HTERT RPE-1 (cell line): Measurements from ENCODE around the gene TNS3.

Experiments used
- in situ Hi-C: fragments of 300-500 bp; cut with MboI; formaldehyde crosslinking; loops from 4 replicates; pipeline ENCODE4 v1.14.3; 2020; ENCODE audit warnings: low sequenced_read_pairs

Gene TNS3

DNA sequence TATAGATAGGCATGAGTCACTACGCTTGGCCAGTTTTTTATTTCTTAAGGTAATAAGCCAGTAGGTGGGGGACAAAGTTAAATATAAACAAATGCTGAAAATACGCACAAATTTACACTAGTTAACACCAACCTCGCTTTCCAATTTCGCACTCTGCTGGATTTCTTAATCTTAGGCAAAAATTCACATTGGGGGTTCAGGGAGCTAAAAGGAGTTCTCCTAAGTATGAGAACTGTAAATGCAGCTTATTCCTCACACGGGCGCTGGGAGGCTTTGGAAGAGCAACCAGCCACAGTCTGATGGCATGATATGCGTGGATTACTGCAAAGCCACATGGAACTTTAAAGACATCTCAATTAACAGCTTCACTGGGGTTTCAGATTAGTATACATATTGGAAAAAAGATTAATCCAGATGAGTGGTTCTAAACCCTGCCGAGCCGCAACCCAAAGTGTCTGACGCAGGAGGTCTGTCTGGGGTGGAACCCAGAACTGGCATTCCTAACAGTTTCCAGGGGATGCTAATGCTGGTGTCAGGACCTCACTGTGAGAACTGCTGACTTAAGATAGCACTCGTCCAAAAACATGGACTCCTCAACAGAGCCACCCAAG, 16.2 kb downstream of the TNS3 start:
- in situ Hi-C loops: no loop called here

DNA sequence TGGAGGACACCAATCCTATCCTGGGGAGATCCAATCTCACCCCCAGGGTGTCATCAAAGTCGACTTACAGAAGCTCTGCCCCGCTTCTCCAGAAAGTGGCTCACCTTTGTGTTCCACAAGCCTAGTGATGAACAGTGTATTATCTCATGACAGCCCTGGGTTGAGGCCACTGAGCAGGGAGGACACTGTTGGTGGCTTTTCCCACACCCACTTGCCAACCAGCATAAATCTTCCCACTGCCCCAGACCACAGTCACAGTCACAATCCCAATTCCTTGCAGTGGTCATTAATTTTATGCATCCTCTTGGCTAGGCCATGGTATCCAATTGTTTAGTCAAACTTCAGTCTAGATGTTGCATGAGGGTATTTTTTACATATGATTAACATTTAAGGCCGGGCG, 18.4 kb downstream of the TNS3 start:
- in situ Hi-C loops: no loop called here

- in situ Hi-C loops: no loop called here
Observed at GRCh38 chr7:47561715-47562446, 20.0 kb downstream of the TNS3 start.

DNA sequence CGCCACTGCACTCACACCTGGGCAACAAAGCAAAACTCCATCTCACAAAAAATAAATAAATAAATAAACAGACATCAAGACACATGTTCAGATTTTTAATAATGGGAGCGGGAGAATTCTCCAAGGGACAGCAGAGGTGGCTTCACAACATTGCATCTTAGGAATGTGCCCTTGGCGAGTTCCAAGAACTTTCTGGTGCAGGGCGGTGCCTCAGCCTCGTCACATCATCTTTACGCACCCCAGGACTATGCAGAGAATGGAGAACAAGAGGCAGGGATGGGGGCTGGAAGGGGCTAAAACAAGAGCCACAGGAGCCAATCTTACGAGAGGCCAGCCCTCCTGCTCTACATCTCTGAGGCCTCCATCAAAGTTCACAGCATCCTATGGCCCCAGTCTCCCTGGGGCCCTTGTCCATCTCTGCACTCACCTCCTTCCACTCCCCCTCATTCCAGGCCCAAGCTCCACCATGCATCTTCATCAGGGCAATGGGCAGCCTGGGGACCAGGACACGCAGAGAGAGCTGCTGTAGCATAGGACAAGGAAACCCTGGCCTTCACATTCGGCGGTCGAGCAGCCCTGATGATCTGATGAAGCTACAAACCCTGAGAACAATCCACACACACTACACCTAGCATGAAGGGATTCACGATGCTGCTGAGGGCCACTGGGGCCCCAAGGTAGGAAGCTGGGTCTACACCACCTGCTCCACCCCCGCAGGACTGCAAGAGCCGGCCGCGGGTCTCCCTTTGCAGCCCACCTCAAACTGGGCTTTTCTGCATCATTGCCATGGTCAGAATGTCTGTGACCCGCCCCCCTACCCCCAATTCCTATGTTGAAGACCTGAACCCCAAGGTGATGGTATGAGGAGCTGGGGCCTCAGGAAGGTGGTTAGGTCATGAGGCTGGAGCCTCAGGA, 22.3 kb downstream of the TNS3 start:
- in situ Hi-C loops: no loop called here

DNA sequence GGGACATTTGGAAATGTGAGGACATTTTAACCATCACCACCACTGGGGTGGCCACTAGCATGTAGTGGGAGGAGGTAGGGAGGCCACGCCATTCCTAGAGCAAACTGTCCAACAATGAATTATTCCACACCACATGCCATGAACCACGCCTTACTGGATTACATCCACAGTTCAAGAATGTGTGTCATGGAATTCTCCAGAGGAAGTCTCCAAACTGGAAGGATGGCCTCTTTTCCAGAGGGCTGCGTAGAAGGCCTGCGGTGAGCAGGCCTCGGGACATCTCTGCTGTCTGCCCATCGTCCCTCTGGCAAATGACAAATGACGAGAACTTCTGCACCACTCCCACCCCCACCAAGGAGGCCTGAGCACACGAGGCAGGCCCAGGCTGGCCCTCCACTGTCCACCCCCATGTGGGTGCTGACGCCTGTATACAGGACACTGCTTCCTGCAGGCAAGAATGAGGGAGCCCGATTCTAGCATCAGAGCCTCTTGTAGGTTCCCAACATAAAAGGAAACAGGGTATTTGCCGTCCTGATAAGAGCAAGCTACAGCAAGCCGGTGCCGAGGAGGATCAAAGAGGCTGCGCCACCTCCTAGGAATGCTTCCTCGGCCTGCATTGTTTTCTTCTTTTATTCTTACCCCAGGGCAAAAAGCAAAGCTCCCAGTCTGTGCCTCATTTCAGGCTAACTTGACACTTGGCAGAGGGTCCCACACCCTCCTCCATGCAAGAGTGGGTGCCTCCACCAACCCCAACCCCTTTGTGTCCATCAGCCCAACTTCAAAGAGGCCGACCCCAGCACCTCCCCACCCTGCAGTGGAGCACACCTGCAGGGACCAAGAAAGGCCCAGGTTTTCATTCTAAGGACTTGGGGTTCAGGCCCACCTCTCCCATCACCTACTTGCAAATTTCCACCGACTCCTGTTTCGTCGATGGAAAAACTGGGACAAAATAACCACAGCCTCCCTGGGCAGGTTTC, 23.9 kb downstream of the TNS3 start:
- in situ Hi-C loops: no loop called here

DNA sequence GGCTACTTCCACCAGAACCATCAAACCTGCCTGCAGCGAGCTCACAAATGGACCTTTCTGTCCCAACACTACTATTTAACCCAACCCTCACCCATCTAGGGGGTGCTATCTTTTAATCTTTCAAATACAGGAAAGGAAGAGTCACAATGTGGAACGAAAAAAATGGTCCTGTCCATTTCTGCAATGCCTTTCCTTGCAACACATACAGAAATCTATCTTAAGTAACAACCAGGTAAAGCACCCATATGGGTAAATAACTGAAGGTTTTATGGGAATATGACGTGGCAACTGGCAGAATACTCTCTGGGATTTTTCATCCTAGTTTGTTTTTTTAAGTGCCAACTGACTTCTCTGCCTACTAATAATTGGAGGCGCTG, 24.6 kb downstream of the TNS3 start:
- in situ Hi-C loops: no loop called here

- in situ Hi-C loops: no loop called here
Observed at GRCh38 chr7:47556511-47557180, 25.3 kb downstream of the TNS3 start.

GRCh38 chr7:47553309-47553708, 28.6 kb downstream of the TNS3 start:
- in situ Hi-C loops: no loop called here

DNA sequence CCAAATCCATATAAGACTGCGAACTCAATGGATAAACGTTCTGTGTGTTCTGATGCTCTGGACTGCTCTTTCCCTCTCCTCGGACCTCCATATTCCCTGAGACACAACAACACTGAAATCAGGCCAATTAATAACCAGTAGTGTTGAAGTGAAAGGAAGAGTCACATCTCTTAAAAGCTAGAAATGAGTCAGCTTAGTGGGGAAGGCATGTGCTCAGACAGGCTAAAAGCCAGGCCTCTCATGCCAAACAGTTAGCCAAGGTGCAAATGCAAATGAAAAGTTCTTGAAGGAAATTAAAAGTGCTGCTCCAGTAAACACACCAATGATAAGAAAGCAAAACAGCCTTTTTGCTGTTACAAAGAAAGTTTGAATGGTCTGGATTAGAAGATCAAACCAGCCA, 29.3 kb downstream of the TNS3 start:
- in situ Hi-C loops: no loop called here

GRCh38 chr7:47551668-47552440, 30.1 kb downstream of the TNS3 start:
- in situ Hi-C loops: no loop called here

- in situ Hi-C loops: no loop called here
Observed at GRCh38 chr7:47550788-47551470, 31.0 kb downstream of the TNS3 start.

DNA sequence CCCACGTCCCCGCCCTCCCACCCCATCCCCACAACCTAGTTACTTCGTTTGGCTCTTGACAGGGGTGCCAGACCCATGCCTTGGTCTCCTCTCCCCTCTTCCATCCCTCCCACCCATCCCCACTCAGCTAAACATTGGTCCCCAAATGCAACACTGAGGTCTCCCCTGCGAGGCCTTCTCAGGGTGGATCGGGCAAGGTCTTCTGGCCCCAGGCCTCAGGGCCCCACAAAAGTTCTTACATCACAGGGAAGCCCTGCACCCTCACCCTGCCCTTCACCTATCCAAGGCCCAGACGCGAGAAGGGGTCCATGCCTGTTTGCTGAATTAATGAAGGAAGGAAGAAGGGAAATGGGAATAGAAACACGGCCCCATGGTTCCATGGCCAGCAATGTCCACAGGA, 32.0 kb downstream of the TNS3 start:
- in situ Hi-C loops: no loop called here

DNA sequence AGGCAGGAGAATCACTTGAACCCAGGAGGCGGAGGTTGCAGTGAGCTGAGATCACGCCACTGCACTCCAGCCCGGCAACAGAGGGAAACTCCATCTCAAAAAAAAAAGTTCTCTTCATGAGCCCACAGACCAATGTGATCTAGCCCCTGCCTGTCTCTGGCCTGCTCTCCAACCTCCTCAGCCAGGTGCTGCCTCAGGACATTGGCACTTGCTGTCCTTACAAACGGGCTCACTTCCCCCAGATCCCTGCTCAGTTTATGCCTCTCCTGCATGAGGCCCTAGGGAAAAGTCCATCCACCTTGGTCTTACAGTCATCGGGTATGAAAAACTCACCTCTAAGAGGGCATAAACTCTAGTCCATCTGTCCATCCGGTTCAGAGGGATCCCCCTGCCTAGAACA, 32.5 kb downstream of the TNS3 start:
- in situ Hi-C loops: no loop called here

GRCh38 chr7:47548546-47548945, 33.4 kb downstream of the TNS3 start:
- in situ Hi-C loops: no loop called here

DNA sequence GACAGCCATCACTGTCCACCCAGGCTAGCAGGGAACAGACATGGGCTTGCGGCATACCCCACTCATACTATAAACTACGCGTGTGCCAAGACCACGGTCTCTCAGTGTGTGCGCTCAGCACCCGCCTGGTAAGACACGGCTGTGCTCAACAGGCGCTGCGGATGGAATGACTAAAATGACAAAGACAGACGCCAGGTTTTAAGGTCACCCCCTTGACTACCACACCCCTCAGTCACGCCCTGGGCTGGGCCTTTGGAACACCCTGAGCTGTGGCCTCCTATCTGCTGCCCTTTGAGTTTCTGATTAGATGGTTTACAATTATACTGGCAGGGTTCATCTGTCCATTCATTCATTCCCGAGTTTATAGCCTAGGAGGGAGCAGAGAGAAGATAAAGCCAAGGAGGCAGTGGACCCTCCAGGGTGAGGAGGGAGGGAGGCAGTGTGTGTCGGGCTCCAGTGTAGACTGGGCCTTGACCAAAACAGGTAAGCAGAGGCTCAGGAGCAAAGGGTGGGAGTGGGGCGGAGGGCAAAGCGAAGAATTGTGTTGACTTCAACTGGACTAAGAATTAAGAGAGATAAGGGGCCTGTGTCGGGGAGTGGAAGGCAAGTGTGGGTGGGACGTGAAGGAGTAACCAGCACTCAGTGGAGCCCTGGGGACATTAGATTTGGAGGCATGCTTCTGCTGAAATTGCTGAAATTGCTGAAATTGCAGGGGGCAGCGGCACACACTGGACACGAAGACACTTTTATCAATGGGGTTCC, 35.0 kb downstream of the TNS3 start:
- in situ Hi-C loops: no loop called here

DNA sequence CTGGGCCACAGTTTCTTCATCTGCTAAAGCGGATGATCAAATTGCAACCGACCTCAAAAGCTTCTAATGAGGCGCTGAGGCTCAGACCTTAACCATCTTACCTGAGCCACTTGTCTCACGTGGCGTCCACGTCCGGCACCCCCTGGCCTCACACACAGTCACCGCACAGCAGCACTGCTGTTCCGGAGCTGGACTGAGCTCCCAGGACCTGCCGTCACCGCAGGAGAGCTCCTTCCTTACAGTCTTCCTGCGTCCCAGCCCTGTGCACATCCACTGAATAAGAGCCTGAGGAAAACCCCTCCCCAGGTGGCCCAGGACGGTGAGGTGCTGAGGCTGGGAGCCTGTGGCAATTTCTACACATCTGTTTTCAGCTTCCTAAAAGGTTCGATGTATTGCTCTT, 35.7 kb downstream of the TNS3 start:
- in situ Hi-C loops: no loop called here

DNA sequence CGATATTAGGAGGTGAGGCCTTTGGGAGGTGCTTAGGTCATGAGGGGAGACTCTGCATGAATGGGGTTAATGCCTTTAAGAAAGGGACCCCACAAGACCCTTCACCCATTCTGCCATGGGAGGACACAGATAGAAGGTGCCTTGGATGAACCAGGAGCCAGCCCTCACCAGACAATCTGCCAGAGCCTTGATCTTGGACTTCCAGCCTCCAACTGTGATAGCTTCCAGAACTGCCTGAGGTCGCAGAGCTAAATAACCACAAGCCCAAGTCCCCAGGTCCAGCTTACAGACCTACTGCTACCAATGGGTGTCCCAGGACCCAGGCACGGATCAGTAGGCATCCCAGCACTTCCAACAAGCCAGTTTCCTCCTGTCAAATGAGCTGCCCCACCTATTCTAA, 37.5 kb downstream of the TNS3 start:
- in situ Hi-C loops: no loop called here

DNA sequence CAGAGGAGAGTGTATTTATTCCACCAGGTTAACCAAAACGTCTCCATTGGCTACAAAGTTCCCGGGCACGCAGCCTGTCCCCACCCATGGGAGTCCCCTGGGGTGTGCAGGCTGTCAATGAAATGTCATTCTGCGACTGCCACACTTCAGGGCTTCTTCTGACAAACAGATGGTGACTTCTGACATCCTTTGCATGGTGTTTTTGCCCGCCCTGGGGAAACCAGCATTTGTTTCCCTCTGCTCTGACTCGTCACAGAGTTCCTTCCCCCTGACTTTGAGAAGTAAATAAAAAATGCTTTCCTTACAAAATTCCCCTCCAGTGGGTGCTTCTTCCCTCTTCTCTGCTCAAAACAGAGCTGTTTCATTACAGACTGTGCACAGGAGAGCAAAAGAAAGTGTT, 38.2 kb downstream of the TNS3 start:
- in situ Hi-C loops: no loop called here
